CD4-positive, CD25-positive, alpha-beta regulatory T cell (primary cell): Measurements from ENCODE around the gene CLDN6. TPM values are rescaled to one million over a fixed set of nuclear protein-coding genes. Genes with fewer than 3 reads are reported as not detected.

Experiments used
- ATAC-seq, 2 donors: fragments of 150-1000 bp; cut with Tn5 transposase; one replicate each; pipeline ENCODE4 v1.10.0; 2021; ENCODE audit warnings: low read depth in 2 of 2, moderate number of reproducible peaks in 2 of 2, moderate library complexity in 1 of 2
- DNase-seq, 3 donors: peaks; one replicate each; pipeline versions ENCODE4 v3.0.0 to v3.0.0-alpha.2; 2012 to 2022; ENCODE audit warnings: mixed read lengths in 1 of 3
- H3K27ac ChIP-seq: one replicate; pipeline ENCODE4 v1.7.0; 2013; ENCODE audit warnings: mild to moderate bottlenecking, low read length; ENCODE audit not compliant: insufficient read depth, poor library complexity, severe bottlenecking
- H3K27me3 ChIP-seq: one replicate; pipeline ENCODE4 v1.7.0; 2013; ENCODE audit warnings: low read length; ENCODE audit not compliant: control insufficient read depth, insufficient read depth
- H3K36me3 ChIP-seq: one replicate; pipeline ENCODE4 v1.7.0; 2013; ENCODE audit warnings: mild to moderate bottlenecking, low read length, moderate library complexity; ENCODE audit not compliant: control insufficient read depth, insufficient read depth
- H3K4me1 ChIP-seq: 2 replicates; pipeline ENCODE4 v1.7.0; 2013; ENCODE audit warnings: mild to moderate bottlenecking, low read length; ENCODE audit not compliant: insufficient read depth, control insufficient read depth, poor library complexity, severe bottlenecking
- H3K4me3 ChIP-seq: one replicate; pipeline ENCODE4 v1.7.0; 2013; ENCODE audit warnings: low read depth, mild to moderate bottlenecking, low read length, moderate library complexity
- H3K9me3 ChIP-seq, 2 experiments: 1 replicate in 1 of 2; 2 replicates in 1 of 2; pipeline ENCODE4 v1.7.0; 2013; ENCODE audit warnings: low read length in 2 of 2, mild to moderate bottlenecking in 1 of 2, moderate library complexity in 1 of 2; ENCODE audit not compliant: control insufficient read depth in 2 of 2
- H3K27ac Mint-ChIP-seq, 3 donors: one replicate each; pipeline ENCODE4 v1.8.0; 2020 to 2022; ENCODE audit warnings: mild to moderate bottlenecking in 3 of 3, mixed read lengths in 3 of 3, moderate library complexity in 2 of 3
- H3K27me3 Mint-ChIP-seq: one replicate; pipeline ENCODE4 v1.8.0; 2022; ENCODE audit warnings: mild to moderate bottlenecking, mixed read lengths
- H3K36me3 Mint-ChIP-seq: one replicate; pipeline ENCODE4 v1.8.0; 2020; ENCODE audit warnings: mixed read lengths
- H3K4me1 Mint-ChIP-seq, 4 donors: one replicate each; pipeline ENCODE4 v1.8.0; 2020 to 2022; ENCODE audit warnings: mixed read lengths in 4 of 4, mild to moderate bottlenecking in 1 of 4
- H3K4me3 Mint-ChIP-seq, 4 donors: one replicate each; pipeline ENCODE4 v1.8.0; 2020 to 2022; ENCODE audit warnings: mild to moderate bottlenecking in 4 of 4, mixed read lengths in 4 of 4, moderate library complexity in 3 of 4
- H3K9me3 Mint-ChIP-seq, 7 donors: one replicate each; pipeline ENCODE4 v1.8.0; 2020 to 2022; ENCODE audit warnings: mixed read lengths in 7 of 7, mild to moderate bottlenecking in 3 of 7, moderate library complexity in 2 of 7
- polyA plus RNA-seq, 4 donors: library from polyadenylated mRNA; unstranded; fragments of 300-500 nt; fragmentation: Illumina TruSeq; gene quantifications; one replicate each; pipeline ENCODE4 v1.2.3, GENCODE V29; 2021
- total RNA-seq: library from RNA; stranded (reverse); gene quantifications from one replicate; pipeline ENCODE4 v1.2.3, GENCODE V29; 2022

CLDN6 gene
- total and polyA plus RNA-seq, 5 donors from 2014 or later, result not detected

DNA sequence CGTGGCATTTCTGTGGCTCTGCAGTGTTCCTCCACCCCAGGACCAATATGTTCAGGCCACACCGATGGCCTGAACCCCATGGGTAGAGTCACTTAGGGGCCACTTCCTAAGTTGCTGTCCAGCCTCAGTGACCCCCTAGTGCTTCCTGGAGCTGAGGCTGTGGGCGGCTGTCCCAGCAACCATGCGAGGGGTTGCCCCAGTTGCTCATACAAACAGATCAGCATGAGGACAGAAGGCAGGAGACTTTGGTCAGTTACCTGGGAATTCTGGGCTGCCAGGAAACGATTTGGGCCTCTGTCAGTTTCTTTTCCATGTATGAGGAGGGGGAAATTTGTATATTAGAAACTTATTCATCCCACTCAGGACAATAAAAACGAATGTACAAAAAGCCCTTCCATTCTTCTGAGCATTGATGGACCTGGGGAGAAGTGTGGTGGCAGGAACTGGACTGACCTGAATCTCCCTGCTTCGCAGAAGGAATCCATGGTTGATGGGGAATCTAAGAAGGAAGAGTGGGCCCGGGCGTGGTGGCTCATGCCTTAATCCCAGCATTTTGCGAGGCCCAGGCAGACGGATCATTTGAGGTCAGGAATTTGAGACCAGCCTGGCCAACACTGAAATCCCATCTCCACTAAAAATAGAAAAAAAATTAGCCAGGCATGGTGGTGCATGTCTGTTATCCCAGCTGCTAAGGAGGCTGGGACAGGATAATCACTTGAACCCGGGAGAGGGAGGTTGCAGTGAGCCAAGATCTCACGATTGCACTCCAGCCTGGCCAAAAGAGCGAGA is 42.5 kb upstream of the CLDN6 start:
- DNase-seq, result no peak
- no peaks in the 10 kb centered on the region for H3K36me3 ChIP-seq
- Mint-ChIP-seq H3K36me3 (peaks cover 3% of the 10 kb centered on the region), H3K4me3 (peak overlapping the region; percentile 86 to 97 (median 92)), H3K27me3 (no peaks in the 10 kb centered on the region), H3K9me3 (peaks cover 0 to 2% (median 0%) of the 10 kb centered on the region in 7 donors), H3K4me1 (peaks cover 4 to 64% (median 28%) of the 10 kb centered on the region in 4 donors), H3K27ac (peak overlapping the region; percentile 87 to 97 (median 90))
- peak overlapping the region; percentile 48 for H3K4me3 ChIP-seq
- H3K27ac ChIP-seq, result no peak overlapping the region
- H3K9me3 ChIP-seq, result no peaks in the 10 kb centered on the region
- no peak for ATAC-seq
- H3K27me3 ChIP-seq, result no peaks in the 10 kb centered on the region
- H3K4me1 ChIP-seq, result peaks cover 58% of the 10 kb centered on the region

DNA sequence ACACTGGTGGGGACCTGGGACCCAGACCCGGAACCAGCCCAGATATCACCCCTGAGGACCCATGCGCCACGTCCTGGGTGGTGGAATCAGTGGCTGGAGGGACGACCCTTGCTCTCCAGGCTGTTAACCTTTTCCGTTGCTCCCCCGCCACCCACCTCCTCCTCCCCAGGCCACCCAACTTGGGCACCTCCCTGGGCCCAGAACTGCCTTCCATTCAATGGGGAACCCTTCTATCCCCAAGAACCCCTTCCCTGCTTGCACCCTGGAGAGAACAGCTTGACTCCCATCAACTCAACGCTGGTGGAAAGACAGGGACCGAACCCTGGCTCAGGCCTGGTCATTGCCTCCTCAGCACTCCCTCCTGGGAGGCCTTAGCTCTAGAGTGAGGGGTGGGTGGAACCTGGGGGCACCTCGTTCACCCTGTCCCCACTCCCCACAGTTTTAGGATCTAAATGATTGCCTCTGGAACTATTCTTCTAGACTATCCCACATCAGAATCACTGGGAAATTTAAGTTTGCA is 41.8 kb upstream of the CLDN6 start:
- peak overlapping the region; percentile 86 to 97 (median 92) for H3K4me3 Mint-ChIP-seq
- H3K4me3 ChIP-seq, result peak overlapping the region; percentile 48
- no peaks in the 10 kb centered on the region for H3K9me3 ChIP-seq
- peak overlapping the region; percentile 79 for H3K27ac ChIP-seq
- no peak for ATAC-seq
- H3K27me3 Mint-ChIP-seq, result no peaks in the 10 kb centered on the region
- no peak for DNase-seq
- H3K36me3 Mint-ChIP-seq, result peaks cover 5% of the 10 kb centered on the region
- H3K27me3 ChIP-seq, result no peaks in the 10 kb centered on the region
- no peaks in the 10 kb centered on the region for H3K36me3 ChIP-seq
- H3K27ac Mint-ChIP-seq, result peak overlapping the region; percentile 87 to 97 (median 90)
- peaks cover 58% of the 10 kb centered on the region for H3K4me1 ChIP-seq
- peaks cover 4 to 64% (median 32%) of the 10 kb centered on the region in 4 donors for H3K4me1 Mint-ChIP-seq
- H3K9me3 Mint-ChIP-seq, result peaks cover 0 to 2% (median 0%) of the 10 kb centered on the region in 7 donors

DNA sequence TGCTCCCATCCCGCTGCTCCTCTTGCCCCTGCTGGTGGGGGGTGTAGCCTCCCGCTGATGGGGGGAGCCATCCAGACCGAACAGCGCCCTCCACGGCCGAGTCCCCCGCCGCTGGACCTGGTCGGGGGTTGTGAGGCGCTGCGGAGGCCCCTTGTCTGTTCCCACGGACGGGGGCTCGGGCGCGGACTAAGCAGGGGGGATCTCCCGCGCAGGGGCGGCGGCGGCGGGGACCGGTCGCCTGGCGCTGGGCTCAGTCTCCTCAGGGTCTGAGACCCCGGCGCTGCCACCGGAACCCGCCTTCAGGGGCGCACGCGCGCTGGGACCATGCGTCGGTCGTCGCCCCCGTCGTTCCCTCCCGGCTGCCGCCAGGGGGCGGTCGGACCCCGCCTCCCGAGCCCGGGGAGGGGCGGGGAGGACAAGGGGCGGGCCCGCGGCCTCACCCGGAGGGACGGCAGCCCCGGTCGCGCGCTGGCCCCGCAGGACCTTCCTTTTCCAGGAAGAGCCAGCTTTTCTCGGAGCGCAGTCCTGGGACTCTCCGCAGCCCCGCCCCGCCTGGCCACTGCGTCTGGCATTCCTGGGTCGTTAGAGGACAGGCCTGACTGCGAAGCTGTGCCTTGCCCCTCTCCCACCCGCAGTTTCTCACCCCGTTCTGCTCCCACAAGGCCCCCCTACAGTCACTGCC is 41.2 kb upstream of the CLDN6 start:
- Histone ChIP-seq H3K4me1 (peaks cover 55% of the 10 kb centered on the region), H3K36me3 (no peaks in the 10 kb centered on the region), H3K4me3 (peak overlapping the region; percentile 48), H3K27me3 (no peaks in the 10 kb centered on the region), H3K27ac (peak overlapping the region; percentile 79), H3K9me3 (no peaks in the 10 kb centered on the region)
- Mint-ChIP-seq H3K4me3 (peak overlapping the region; percentile 88 to 97 (median 92)), H3K4me1 (peaks cover 4 to 62% (median 31%) of the 10 kb centered on the region in 4 donors), H3K27ac (peak overlapping the region; percentile 87 to 97 (median 90)), H3K9me3 (no peaks in the 10 kb centered on the region), H3K27me3 (no peaks in the 10 kb centered on the region), H3K36me3 (peaks cover 7% of the 10 kb centered on the region)
- ATAC-seq (peak; percentile 90), DNase-seq (peak; percentile 82 to 89 (median 87))

DNA sequence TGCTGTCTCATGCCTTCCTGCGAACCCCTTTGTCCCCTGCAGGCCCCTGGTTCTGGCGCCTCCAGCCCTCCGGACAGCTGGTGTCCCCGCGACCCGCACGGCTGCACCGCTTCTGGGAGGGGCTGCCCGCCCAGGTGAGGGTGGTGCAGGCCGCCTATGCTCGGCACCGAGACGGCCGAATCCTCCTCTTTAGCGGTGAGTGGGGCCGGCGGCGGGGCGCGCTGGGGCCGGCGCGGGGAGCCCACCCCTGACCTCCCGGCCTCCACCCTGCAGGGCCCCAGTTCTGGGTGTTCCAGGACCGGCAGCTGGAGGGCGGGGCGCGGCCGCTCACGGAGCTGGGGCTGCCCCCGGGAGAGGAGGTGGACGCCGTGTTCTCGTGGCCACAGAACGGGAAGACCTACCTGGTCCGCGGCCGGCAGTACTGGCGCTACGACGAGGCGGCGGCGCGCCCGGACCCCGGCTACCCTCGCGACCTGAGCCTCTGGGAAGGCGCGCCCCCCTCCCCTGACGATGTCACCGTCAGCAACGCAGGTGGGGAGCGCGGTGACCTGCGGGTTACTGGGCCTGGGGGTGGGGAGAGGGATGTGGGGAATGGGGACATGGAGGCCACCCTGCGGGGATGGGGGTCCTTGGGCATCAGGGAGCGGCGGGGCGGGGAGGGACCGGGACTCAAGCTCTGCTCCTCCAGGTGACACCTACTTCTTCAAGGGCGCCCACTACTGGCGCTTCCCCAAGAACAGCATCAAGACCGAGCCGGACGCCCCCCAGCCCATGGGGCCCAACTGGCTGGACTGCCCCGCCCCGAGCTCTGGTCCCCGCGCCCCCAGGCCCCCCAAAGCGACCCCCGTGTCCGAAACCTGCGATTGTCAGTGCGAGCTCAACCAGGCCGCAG is 40.4 kb upstream of the CLDN6 start:
- Mint-ChIP-seq H3K4me3 (peak overlapping the region; percentile 88 to 92 (median 92)), H3K27me3 (no peaks in the 10 kb centered on the region), H3K36me3 (peaks cover 14% of the 10 kb centered on the region), H3K27ac (peak overlapping the region; percentile 54 to 87 (median 80)), H3K4me1 (peaks cover 4 to 61% (median 28%) of the 10 kb centered on the region in 4 donors), H3K9me3 (no peaks in the 10 kb centered on the region)
- H3K9me3 ChIP-seq, result no peaks in the 10 kb centered on the region
- ATAC-seq (peak; percentile 35 to 42), DNase-seq (peak in 2 of 3 donors; percentile 40 to 77)
- H3K27me3 ChIP-seq, result no peaks in the 10 kb centered on the region
- H3K27ac ChIP-seq, result peak overlapping the region; percentile 79
- H3K36me3 ChIP-seq, result no peaks in the 10 kb centered on the region
- peaks cover 47% of the 10 kb centered on the region for H3K4me1 ChIP-seq
- no peak overlapping the region for H3K4me3 ChIP-seq

DNA sequence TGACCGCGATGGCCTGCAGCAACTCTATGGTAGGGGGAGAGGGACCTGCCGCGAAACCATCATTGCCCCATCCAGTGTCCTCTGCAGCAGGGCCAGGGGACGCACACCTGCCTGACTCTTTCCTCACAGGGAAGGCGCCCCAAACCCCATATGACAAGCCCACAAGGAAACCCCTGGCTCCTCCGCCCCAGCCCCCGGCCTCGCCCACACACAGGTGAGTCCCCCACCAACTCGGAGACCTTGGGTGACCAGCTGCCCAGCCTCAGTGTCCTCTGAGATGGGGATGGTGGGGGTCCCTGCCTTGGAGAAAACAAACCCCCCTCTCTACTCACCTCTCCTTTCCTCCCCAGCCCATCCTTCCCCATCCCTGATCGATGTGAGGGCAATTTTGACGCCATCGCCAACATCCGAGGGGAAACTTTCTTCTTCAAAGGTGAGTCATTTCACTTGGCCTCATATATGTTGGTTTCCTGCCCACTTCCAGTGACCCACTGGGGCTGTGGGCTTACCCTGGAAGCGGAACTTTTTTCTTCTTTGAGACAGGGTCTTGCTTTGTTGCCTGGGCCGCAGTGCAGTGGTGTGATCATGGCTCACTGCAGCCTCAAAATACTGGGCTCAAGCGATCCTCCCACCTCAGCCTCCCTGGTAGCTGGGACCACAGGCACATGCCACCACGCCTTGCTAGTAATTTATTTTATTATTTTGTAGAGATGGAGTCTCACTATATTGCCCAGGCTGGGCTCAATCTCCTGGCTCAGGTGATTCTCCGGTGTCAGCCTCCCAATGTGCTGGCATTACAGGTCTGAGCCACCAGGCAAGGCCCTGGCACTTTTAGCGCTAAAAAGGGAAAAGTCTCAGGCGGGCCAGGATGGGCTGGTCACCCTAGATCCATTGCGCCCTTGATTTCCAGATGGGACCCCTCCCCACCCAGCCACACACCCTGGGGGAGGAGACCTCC is 39.5 kb upstream of the CLDN6 start:
- no peaks in the 10 kb centered on the region for H3K27me3 Mint-ChIP-seq
- peak overlapping the region in 2 of 3 donors; percentile 7 to 66 for H3K27ac Mint-ChIP-seq
- H3K4me1 Mint-ChIP-seq, result peaks cover 0 to 52% (median 23%) of the 10 kb centered on the region in 4 donors
- peaks cover 14% of the 10 kb centered on the region for H3K36me3 Mint-ChIP-seq
- H3K4me1 ChIP-seq, result peaks cover 47% of the 10 kb centered on the region
- ATAC-seq (no peak), DNase-seq (no peak)
- H3K27ac ChIP-seq, result peak overlapping the region; percentile 33
- no peaks in the 10 kb centered on the region for H3K9me3 Mint-ChIP-seq
- H3K4me3 ChIP-seq, result no peak overlapping the region
- H3K4me3 Mint-ChIP-seq, result peak overlapping the region; percentile 65 to 91 (median 76)
- no peaks in the 10 kb centered on the region for H3K36me3 ChIP-seq
- no peaks in the 10 kb centered on the region for H3K27me3 ChIP-seq
- H3K9me3 ChIP-seq, result no peaks in the 10 kb centered on the region

DNA sequence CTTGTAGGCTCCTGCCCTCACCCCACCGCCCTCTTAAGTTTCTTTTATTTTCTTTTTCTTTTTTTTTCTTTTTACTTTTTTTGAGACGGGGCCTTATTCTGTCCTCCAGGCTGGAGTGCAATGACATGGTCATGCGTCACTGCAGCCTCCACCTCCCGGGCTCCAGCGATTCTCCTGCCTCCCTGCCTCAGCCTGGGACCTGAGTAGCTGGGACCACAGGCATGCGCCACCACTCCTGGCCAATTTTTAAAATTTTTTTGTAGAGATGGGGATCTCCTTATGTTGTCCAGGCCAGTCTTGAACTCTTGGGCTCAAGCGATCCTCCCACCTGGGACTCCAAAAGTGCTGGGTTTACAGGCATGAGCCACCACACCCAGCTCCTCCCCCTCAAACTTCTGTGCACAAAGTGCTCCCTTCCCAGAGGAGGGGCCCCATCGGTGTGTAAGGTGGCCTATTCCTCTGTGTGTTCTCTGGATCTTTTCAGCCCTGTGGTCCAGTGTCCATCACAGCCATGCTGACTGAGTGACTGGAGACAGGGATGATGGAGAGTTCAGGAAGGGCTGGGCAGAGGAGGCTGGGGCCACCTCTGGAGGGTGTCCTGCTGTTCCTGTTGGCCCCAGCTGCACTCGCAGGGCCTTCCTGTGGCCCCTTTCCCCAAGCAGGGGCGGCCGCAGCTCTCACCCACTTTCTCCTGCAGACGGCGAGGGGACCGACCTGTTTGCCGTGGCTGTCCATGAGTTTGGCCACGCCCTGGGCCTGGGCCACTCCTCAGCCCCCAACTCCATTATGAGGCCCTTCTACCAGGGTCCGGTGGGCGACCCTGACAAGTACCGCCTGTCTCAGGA is 38.6 kb upstream of the CLDN6 start:
- Mint-ChIP-seq H3K36me3 (peaks cover 14% of the 10 kb centered on the region), H3K27me3 (no peaks in the 10 kb centered on the region), H3K4me3 (peak overlapping the region; percentile 35 to 91 (median 70)), H3K9me3 (no peaks in the 10 kb centered on the region), H3K27ac (peak overlapping the region in 2 of 3 donors; percentile 7 to 66), H3K4me1 (peaks cover 0 to 50% (median 27%) of the 10 kb centered on the region in 4 donors)
- Histone ChIP-seq H3K36me3 (no peaks in the 10 kb centered on the region), H3K9me3 (no peaks in the 10 kb centered on the region), H3K4me1 (peaks cover 42% of the 10 kb centered on the region), H3K27ac (no peak overlapping the region), H3K4me3 (no peak overlapping the region), H3K27me3 (no peaks in the 10 kb centered on the region)
- ATAC-seq, result no peak
- DNase-seq, result no peak
